Measurements from ENCODE around the gene CBX2. TPM values are rescaled to one million over a fixed set of nuclear protein-coding genes. Genes with fewer than 3 reads are reported as not detected.

The CBX2 gene
- polyA plus RNA-seq, 1 of the 3 experiments (the other 2 are of a cell fraction), result 22.4 TPM

GRCh38 chr17:79815836-79816461 lies 38.0 kb downstream of the CBX2 start (continued):
- no peak for TF ChIP-seq IRF3 (IDR thresholded peaks at IDR 0.05; ENCODE audit: low read depth, low read length)

- H3K27me3 ChIP-seq (ENCODE audit: insufficient read depth), result no peaks in the 10 kb centered on the region
Measured at GRCh38 chr17:79818026-79818758, 40.2 kb downstream of the CBX2 start.

GRCh38 chr17:79819085-79819484 lies 41.1 kb downstream of the CBX2 start:
- H3K27me3 ChIP-seq (ENCODE audit: insufficient read depth), result no peaks in the 10 kb centered on the region
- CTCF ChIA-PET, result interaction anchor here (0.8 to 5.5 kb wide), 9 partner anchors 9 to 186 kb away, joined by 3 to 43 read pairs (median 10); partner anchors contain the start of gene CBX4
- TF ChIP-seq CHD2 (IDR thresholded peaks at IDR 0.05; ENCODE audit: low read length, partially characterized antibody) (no peak), GATA2 (CRISPR knock-in tag; IDR thresholded peaks at IDR 0.05) (no peak), USF1 (IDR thresholded peaks at IDR 0.05; ENCODE audit: borderline replicate concordance, low read depth) (no peak), RAD21 (IDR thresholded peaks at IDR 0.05; ENCODE audit: low read length) (no peak), JUND (IDR thresholded peaks at IDR 0.05) (no peak), RCOR1 (IDR thresholded peaks at IDR 0.05; ENCODE audit: low read length) (no peak), MAX (IDR thresholded peaks at IDR 0.05; ENCODE audit: low read depth) (no peak), IRF3 (IDR thresholded peaks at IDR 0.05; ENCODE audit: low read depth, low read length) (no peak), SIN3A (IDR thresholded peaks at IDR 0.05; ENCODE audit: borderline replicate concordance, low read depth, low read length) (no peak), REST (IDR thresholded peaks at IDR 0.05; ENCODE audit: low read depth, low read length) (no peak), SMC3 (IDR thresholded peaks at IDR 0.05; ENCODE audit: low read depth, low read length) (no peak)

More at GRCh38 chr17:79818026-79818758, 40.2 kb downstream of the CBX2 start:
- CTCF ChIA-PET, result interaction anchor here (0.7 to 14.7 kb wide), 10 partner anchors 8 to 187 kb away, joined by 3 to 216 read pairs (median 11); partner anchors contain the start of gene CBX4
- Histone ChIP-seq H3K9ac (no peak overlapping the region), H3K9me2 (no peaks in the 10 kb centered on the region), H3K9me3 (no peaks in the 10 kb centered on the region), H3K79me2 (ENCODE audit: insufficient read depth) (no peaks in the 10 kb centered on the region), H3K4me2 (no peak overlapping the region), H3K36me3 (replicated peaks in 1 of 2; ENCODE audit: control insufficient read depth in 1 of 2, insufficient read depth in 2 of 2, low read length in 1 of 2) (no peaks in the 10 kb centered on the region), H3K4me3 (ENCODE audit: low read depth in 2 of 2, low read length in 1 of 2) (no peak overlapping the region), H3F3A (replicated peaks; ENCODE audit: insufficient read depth) (no peaks in the 10 kb centered on the region), H3K27ac (ENCODE audit: low read depth in 2 of 2, low read length in 1 of 2) (no peak overlapping the region), H3K4me1 (ENCODE audit: control insufficient read depth in 1 of 2, insufficient read depth in 2 of 2, low read depth in 1 of 2, low read length in 1 of 2) (peaks cover 0 to 9% of the 10 kb centered on the region in 2 experiments; a peak in 1 of 4 replicates), H4K20me1 (ENCODE audit: insufficient read depth) (no peaks in the 10 kb centered on the region), H2AFZ (ENCODE audit: low read depth) (no peak overlapping the region)
- POLR2A ChIA-PET, result interaction anchor here (1.0 to 2.1 kb wide), 3 partner anchors 8 to 14 kb away, joined by 3 to 7 read pairs (median 3); no protein-coding TSS in a partner anchor
- 83% methylated on average over 12 of the region's 12 CpGs for WGBS (ENCODE audit: low lambda C conversion rate)
- TF ChIP-seq ELF1 (IDR thresholded peaks at IDR 0.05) (no peak), FOXJ3 (CRISPR knock-in tag; IDR thresholded peaks at IDR 0.05) (no peak), CHD2 (IDR thresholded peaks at IDR 0.05; ENCODE audit: low read length, partially characterized antibody) (no peak), TCF12 (IDR thresholded peaks at IDR 0.05) (no peak), RXRA (IDR thresholded peaks at IDR 0.05; ENCODE audit: borderline replicate concordance, low read depth) (no peak), SIN3A (IDR thresholded peaks at IDR 0.05; ENCODE audit: borderline replicate concordance, low read depth, low read length) (no peak)
- no peak for DNase-seq

More at GRCh38 chr17:79819085-79819484, 41.1 kb downstream of the CBX2 start:
- H3K4me2 ChIP-seq, result no peak overlapping the region
- no peaks in the 10 kb centered on the region for H3K9me3 ChIP-seq
- WGBS (ENCODE audit: low lambda C conversion rate), result 53% methylated on average over 5 of the region's 5 CpGs
- H3K4me1 ChIP-seq (ENCODE audit: control insufficient read depth in 1 of 2, insufficient read depth in 2 of 2, low read depth in 1 of 2, low read length in 1 of 2), result peaks cover 0 to 4% of the 10 kb centered on the region in 2 experiments; a peak in 1 of 4 replicates
- no peaks in the 10 kb centered on the region for H3K9me2 ChIP-seq
- no peak overlapping the region for H2AFZ ChIP-seq (ENCODE audit: low read depth)
- no peaks in the 10 kb centered on the region for H3K79me2 ChIP-seq (ENCODE audit: insufficient read depth)
- no peak overlapping the region for H3K27ac ChIP-seq (ENCODE audit: low read depth in 2 of 2, low read length in 1 of 2)
- H3K9ac ChIP-seq, result no peak overlapping the region
- no peaks in the 10 kb centered on the region for H3F3A ChIP-seq (replicated peaks; ENCODE audit: insufficient read depth)
- no peaks in the 10 kb centered on the region for H3K36me3 ChIP-seq (replicated peaks in 1 of 2; ENCODE audit: control insufficient read depth in 1 of 2, insufficient read depth in 2 of 2, low read length in 1 of 2)
- no peaks in the 10 kb centered on the region for H4K20me1 ChIP-seq (ENCODE audit: insufficient read depth)
- no peak for DNase-seq
- POLR2A ChIA-PET, result interaction anchor here (0.7 to 2.1 kb wide), 2 partner anchors 10 to 12 kb away, joined by 3 to 7 read pairs; no protein-coding TSS in a partner anchor
- no peak overlapping the region for H3K4me3 ChIP-seq (ENCODE audit: low read depth in 2 of 2, low read length in 1 of 2)

All from SK-N-SH (cell line).